Uterus (tissue), 2 donors: ENCODE data around the gene HBA1.

ENCODE experiments used
- POLR2A ChIP-seq, 2 donors: fragments of 450-650 bp; IDR thresholded peaks; one replicate each; pipeline ENCODE4 v1.6.1; 2016; ENCODE audit warnings: antibody characterized with exemption in 2 of 2, mild to moderate bottlenecking in 1 of 2, moderate library complexity in 1 of 2
- TF ChIP-seq, protein P1 (sequence below), 4 experiments: fragments of 200-600 bp in 2 of 4; fragments of 450-650 bp in 2 of 4; sonication (generic) in 2 of 4; IDR thresholded peaks; one replicate each; pipeline ENCODE4 v1.5.1; 2016 to 2019; ENCODE audit warnings: antibody characterized with exemption in 4 of 4, mild to moderate bottlenecking in 2 of 4, moderate library complexity in 1 of 4

GRCh38 chr16:183005-183404, 6.5 kb downstream of the HBA1 start:
- no peak for TF ChIP-seq POLR2A (IDR thresholded peaks at IDR 0.05)
- TF ChIP-seq, protein P1, sequence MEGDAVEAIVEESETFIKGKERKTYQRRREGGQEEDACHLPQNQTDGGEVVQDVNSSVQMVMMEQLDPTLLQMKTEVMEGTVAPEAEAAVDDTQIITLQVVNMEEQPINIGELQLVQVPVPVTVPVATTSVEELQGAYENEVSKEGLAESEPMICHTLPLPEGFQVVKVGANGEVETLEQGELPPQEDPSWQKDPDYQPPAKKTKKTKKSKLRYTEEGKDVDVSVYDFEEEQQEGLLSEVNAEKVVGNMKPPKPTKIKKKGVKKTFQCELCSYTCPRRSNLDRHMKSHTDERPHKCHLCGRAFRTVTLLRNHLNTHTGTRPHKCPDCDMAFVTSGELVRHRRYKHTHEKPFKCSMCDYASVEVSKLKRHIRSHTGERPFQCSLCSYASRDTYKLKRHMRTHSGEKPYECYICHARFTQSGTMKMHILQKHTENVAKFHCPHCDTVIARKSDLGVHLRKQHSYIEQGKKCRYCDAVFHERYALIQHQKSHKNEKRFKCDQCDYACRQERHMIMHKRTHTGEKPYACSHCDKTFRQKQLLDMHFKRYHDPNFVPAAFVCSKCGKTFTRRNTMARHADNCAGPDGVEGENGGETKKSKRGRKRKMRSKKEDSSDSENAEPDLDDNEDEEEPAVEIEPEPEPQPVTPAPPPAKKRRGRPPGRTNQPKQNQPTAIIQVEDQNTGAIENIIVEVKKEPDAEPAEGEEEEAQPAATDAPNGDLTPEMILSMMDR (IDR thresholded peaks at IDR 0.05), result no peak
